Colon (tissue), 2 donors: ENCODE measurements around the gene RGS3.

Experiments
- FAIRE-seq: peaks from 2 replicates; lab custom pipeline; 2012; peaks lifted over from hg19 to GRCh38; lab: Jason Lieb, UNC
- donor health status: control.
- donor health status: control.

The RGS3 gene

DNA sequence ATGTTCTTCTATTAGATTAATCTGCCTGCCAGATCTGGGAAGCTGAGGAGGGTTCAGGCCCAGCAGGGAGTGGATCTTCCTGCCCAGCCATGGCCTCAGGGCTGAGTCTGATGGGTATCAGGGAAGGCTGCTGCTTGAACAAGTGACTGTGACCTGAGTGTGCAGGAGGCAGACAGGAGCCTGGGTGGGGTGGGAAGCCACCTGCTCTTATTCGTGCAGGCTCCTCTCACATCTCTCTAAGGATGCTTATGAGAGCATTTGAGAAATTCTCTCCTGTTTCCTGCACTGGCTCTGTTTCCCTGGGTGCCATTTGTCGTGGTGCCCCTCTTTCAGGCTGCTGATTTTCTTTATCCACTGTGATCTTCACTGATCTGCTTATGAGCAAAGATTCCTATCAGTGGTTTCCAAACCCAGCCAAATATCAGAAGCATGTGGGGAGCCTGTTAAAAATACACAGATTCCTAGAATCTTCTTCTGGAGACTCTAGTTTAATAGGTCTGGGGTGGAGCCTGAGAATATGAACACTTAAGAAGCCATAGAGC lies 2.1 kb downstream of the RGS3 start:
- no peak for FAIRE-seq

DNA sequence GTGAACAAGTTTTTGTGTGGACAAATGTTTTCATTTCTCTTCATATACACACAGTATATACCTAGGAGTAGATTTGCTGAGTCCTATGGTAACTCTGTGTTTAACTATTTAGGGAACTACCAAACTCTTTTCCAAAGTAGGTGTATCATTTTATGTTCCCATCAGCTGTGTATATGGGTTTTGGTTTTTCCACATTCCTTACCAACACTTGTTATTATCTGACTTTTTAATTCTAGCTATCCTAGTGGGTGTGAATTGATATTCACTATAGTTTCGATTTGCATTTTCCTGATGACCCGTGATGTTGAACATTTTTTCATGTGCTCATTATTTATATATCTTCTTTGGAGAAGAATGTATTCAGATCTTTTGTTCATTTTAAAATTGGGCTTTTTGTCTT lies 3.7 kb downstream of the RGS3 start:
- no peak for FAIRE-seq

- FAIRE-seq, result no peak
Observed at GRCh38 chr9:113468716-113469448, 5.4 kb downstream of the RGS3 start.

DNA sequence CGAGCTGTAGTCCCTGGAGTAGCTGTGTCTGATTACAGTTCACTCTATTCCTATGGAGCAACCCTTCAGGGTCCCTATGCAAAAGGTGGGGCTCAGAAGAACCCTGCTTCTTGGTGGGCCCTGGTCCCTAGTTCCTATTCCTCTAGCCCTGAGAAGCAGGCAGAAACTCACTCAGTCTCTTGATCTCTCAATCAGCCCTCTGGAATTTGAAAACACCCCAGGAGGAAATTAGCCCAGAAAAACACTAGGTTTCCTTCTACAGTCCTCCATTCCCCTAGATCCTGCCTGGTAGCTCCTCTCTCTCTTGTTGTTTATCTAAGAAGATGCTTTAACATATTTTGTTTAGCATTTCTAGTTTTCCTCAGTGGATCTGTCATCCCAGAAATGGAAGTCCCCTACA lies 7.6 kb downstream of the RGS3 start:
- FAIRE-seq, result no peak

DNA sequence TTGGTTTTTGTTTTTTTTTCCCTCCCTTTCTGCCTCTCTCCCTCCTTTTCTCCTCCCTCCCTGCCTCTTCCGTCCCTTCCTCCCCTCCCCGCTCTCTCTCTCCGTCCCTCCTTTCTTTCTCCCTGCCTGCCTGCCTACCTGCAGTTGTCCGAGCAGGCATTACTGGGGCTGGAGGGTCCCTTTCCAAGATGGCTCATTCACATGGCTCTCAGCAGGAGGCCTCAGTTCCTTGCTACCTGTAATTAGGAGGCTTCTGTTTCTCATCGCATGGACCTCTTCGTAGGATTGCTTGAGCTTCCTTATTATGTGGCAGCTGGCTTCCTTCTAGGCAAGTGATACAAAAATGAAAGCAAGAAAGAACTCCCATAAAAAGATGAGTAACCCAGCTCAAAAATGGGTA lies 8.0 kb downstream of the RGS3 start:
- FAIRE-seq, result no peak

DNA sequence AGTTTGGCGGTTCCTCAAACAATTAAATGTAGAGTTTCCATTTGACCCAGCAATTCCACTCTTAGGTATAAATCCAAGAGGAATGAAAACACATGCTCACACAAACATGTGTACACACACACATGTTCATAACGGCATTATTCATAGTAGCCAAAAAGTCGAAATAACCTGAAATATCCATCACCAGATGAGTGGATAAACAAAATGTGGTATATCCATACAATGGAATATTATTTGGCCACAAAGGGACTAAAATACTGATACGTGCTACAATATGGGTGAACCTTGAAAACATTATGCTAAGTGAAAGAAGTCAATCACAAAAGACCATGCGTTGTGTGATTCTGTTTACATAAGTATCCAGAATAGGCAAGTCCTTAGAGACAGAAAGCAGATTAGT lies 8.7 kb downstream of the RGS3 start:
- FAIRE-seq, result no peak

DNA sequence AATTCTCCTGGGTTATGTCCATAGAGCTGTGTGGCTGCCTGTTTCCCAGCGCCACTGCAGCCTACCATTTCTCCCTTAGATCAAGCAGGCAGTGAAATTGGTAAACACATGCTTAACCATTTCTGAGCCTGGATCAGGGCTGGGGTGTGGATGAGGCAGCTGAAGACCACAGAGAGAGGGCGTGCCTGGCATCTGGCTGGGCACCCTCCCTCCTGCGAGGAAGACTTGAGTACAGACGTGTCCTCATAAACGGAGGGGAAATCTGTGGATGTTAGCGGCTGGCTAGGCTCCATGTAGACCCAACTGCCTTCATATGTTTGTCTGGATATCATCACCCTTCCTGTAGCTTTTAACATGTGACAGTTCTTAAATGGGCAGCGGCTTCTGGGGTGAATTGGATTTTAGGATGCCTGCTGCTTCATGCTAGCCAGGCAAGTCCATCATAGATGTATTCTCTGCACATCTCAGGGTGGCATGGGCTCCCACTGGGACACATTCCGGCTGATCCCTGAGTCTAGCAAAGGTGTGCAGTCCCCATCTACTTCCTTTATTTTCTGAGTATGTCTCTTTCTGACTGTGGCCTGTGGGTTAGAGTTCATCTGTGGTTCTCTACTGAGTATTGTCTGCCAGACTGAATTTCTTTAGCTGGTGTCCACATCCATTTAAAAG lies 11.0 kb downstream of the RGS3 start:
- FAIRE-seq, result no peak

DNA sequence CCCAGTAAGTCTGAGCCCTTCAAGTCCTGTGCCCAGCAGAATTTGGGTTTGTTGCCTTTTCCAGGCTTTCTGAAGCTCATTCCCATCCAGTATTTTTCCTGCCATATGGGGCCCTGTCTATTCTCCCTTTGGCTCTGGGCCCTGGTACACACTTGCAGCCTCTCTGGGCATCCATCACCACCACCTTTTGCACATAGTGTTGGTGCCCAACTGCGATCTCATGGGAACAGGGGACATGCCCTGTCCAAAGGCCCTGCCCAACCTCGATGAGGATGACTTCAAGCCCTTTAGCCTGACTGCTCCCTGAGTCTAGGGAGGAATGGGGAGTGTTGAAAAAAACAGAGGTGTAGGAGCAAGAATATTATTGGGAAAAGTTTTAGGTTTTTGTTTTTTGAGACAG lies 11.5 kb downstream of the RGS3 start:
- no peak for FAIRE-seq

DNA sequence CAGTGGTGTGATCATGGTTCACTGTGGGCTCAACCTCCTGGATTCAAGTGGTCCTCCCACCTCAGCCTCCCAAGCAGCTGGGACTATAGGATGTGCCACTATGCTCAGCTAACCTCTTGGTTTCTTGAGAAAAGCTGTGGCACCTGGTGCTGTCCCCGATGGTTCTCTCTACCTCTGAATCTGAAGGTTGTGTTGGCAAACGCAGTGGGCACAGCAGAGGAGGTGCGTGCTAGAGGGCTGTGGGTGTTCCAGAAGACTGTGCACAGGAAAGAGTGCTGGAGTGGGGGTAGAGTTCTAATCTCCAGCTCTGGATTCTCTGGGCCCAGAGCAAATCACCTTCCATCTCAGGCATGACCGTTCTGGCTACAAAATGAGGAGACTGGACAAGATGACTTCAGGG lies 12.5 kb downstream of the RGS3 start:
- FAIRE-seq, result no peak

- no peak for FAIRE-seq
Observed at GRCh38 chr9:113476511-113476916, 13.0 kb downstream of the RGS3 start.

DNA sequence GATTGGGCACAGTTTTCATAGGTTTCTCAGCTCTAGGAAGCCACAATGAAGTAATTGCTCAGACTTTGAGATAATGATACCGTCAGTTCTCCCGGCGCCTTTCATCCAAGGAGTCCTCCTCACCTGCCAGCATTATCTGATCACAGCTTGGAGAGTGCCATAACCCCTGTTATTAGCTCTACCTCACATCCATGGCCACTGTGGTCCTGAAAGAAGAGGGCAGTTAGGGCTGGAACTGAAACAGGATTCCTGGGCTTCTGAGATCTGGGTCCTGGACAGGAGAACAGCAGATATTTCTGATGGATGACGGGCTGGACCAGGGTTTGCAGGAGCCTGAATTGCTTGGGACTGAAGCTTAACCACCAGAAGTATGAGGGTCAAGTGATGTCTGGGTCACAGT lies 13.5 kb downstream of the RGS3 start:
- FAIRE-seq, result no peak

GRCh38 chr9:113477661-113478060 lies 14.1 kb downstream of the RGS3 start:
- no peak for FAIRE-seq

DNA sequence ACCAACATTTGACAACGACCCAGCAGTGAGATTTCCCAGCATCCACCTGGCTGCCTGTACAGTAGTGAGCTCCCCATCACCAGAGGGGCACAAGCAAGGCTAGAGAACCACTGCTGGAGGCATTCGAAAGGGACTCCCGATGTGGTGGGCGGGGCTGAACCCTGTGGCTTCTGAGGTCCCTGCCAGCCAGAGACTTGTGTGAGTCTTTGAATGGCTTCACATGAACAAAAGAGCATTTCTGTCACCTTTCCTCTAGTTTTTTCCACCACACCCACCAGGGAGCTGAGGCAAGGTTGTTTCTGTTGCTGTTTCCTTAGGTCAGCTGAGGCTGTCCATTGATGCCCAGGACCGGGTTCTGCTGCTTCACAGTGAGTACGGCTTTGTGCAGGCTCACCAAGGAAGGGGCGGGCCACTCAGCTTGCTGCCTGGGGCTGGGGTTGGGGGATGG lies 15.7 kb downstream of the RGS3 start:
- FAIRE-seq, result no peak

- no peak for FAIRE-seq
Observed at GRCh38 chr9:113480612-113481011, 17.1 kb downstream of the RGS3 start.

DNA sequence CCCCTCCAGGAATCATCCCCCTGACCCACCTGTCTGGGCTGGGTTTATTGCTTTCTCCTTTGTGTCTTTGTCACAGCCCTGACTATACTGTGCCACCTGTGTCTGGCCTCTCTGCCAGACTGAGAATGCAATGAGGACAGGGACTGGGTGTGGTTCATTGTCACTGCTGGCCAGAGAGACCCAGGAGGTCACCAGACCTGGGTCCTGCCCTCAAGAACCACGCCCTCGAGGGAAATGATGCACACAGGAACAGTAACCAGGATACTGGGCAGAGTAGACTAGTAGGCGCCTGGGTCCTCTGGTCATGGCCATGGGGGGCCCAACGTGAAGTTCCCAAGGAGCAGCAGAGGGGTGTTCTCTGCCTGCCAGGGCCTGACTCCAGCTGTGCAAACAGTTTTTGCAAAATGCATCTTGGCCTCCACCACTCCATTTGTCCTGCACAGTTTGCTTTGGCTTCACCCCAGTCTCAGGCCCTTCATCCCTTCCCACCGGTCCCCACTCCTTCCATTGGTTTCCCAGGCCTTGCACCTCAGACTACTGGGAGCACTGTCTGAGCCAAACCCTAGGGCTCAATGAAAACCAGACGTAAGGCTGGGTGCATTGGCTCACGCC lies 17.8 kb downstream of the RGS3 start:
- FAIRE-seq, result no peak

GRCh38 chr9:113482341-113482740 lies 18.8 kb downstream of the RGS3 start:
- no peak for FAIRE-seq

GRCh38 chr9:113482991-113483675 lies 19.6 kb downstream of the RGS3 start:
- no peak for FAIRE-seq

- no peak for FAIRE-seq
Observed at GRCh38 chr9:113483676-113484257, 20.2 kb downstream of the RGS3 start.

- FAIRE-seq, result no peak
Observed at GRCh38 chr9:113484258-113484730, 20.8 kb downstream of the RGS3 start.

GRCh38 chr9:113485761-113486115 lies 22.2 kb downstream of the RGS3 start:
- no peak for FAIRE-seq

DNA sequence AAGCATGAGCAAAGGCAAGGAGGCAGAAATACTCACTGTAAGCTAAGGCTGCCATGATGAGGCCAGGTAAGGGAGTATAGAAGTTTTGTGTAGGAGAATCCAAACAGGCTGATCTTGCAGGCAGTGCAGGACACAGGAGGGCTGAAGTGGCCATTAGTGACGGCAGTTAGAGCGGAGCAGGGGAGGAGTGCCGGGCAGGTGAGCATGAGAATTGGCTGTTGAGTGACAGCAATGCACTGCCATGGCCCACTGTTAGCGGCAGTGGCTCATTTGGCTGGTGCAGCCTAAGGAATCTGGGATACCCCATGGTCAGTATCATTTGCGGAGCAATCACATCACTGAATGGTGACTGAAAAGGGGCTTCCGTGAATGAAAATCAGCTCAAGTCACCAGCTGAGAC lies 22.8 kb downstream of the RGS3 start:
- FAIRE-seq, result no peak

DNA sequence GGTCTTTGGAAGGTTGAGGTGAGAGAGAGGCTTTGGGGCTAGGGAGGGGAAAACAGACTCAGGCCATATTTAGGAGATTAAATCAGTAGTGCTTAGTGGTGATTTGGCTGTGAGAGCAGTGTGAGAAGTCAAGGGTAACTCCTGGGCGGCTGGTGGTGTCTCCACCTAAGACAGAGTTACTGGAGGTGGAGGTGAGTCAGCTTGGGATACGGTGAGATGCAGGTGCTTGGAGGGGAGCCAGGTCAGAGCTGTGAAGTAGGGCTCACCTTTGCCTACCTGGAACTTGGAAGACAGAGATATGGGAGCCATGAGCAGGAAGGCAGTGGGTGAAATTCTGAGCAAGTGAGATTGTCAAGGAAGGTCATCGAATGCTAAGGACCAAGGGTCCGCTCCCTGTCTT lies 24.5 kb downstream of the RGS3 start:
- no peak for FAIRE-seq
